OCI-LY1 (cell line): Measurements from ENCODE around the gene EMC9.

Experiments
- CTCF ChIP-seq: fragments of 200-600 bp; sonication (generic), shearing (Covaris generic); IDR thresholded peaks from 2 replicates; pipeline ENCODE4 v1.5.1; 2017; ENCODE audit warnings: mild to moderate bottlenecking, antibody characterized with exemption, low read length, moderate library complexity, mixed read lengths
- EZH2 ChIP-seq: fragments of 200-600 bp; sonication (generic), shearing (Covaris generic); IDR thresholded peaks from 2 replicates; pipeline ENCODE4 v1.8.0; 2017; ENCODE audit warnings: borderline replicate concordance, mixed run types, mild to moderate bottlenecking, antibody characterized with exemption, low read length, moderate library complexity, mixed read lengths

- TF ChIP-seq CTCF = no peak
- TF ChIP-seq EZH2 = no peak
Observed at GRCh38 chr14:24095271-24096068, 45.9 kb downstream of the EMC9 start.
